ENCODE measurements around the gene TARDBP.
A peak's percentile ranks its signal among the peaks of the same experiment; 100 is the strongest.
"Not testable (repeated sequence)": the region's sequence is repeated elsewhere in the genome, so short reads cannot be mapped to it uniquely, and the experiment has no call there.

The TARDBP gene

GRCh38 chr1:10992864-10993263, 19.6 kb upstream of the TARDBP start:
- DNase-seq (ENCODE audit: low read depth): no peak

GRCh38 chr1:10996100-10996499, 16.4 kb upstream of the TARDBP start:
- DNase-seq (ENCODE audit: low read depth): no peak

GRCh38 chr1:11000526-11000925, 11.9 kb upstream of the TARDBP start:
- DNase-seq (ENCODE audit: low read depth): no peak

GRCh38 chr1:11013160-11013531, 692 bp downstream of the TARDBP start:
- no peak for DNase-seq (ENCODE audit: low read depth)

- not testable (repeated sequence) for DNase-seq (ENCODE audit: low read depth)
These were observed 6.9 kb downstream of the TARDBP start for GRCh38 chr1:11019358-11019757.

GRCh38 chr1:11019971-11020370, 7.5 kb downstream of the TARDBP start:
- no peak for DNase-seq (ENCODE audit: low read depth)

GRCh38 chr1:11023201-11023600, 10.7 kb downstream of the TARDBP start:
- DNase-seq (ENCODE audit: low read depth): no peak

- no peak for DNase-seq (ENCODE audit: low read depth)
These were observed 11.9 kb downstream of the TARDBP start for GRCh38 chr1:11024154-11024873.

GRCh38 chr1:11024874-11025203, 12.4 kb downstream of the TARDBP start:
- no peak for DNase-seq (ENCODE audit: low read depth)

- DNase-seq (ENCODE audit: low read depth): no peak
These were observed 13.2 kb downstream of the TARDBP start for GRCh38 chr1:11025618-11026017.

GRCh38 chr1:11026052-11026451, 13.6 kb downstream of the TARDBP start:
- DNase-seq (ENCODE audit: low read depth): no peak

GRCh38 chr1:11026903-11027302, 14.4 kb downstream of the TARDBP start:
- DNase-seq (ENCODE audit: low read depth): no peak

- DNase-seq (ENCODE audit: low read depth): no peak
These were observed 14.9 kb downstream of the TARDBP start for GRCh38 chr1:11027316-11027715.

- DNase-seq (ENCODE audit: low read depth): no peak
These were observed 15.6 kb downstream of the TARDBP start for GRCh38 chr1:11028018-11028417.

- no peak for DNase-seq (ENCODE audit: low read depth)
These were observed 18.4 kb downstream of the TARDBP start for GRCh38 chr1:11030865-11031264.

GRCh38 chr1:11031624-11032262, 19.3 kb downstream of the TARDBP start:
- DNase-seq (ENCODE audit: low read depth): no peak

GRCh38 chr1:11037019-11037739, 24.7 kb downstream of the TARDBP start:
- DNase-seq (ENCODE audit: low read depth): not testable (repeated sequence)

- DNase-seq (ENCODE audit: low read depth): peak; percentile 78
These were observed 25.3 kb downstream of the TARDBP start for GRCh38 chr1:11037740-11038182.

- DNase-seq (ENCODE audit: low read depth): no peak
These were observed 27.1 kb downstream of the TARDBP start for GRCh38 chr1:11039351-11040104.

- DNase-seq (ENCODE audit: low read depth): not testable (repeated sequence)
These were observed 27.6 kb downstream of the TARDBP start for GRCh38 chr1:11040105-11040429.

GRCh38 chr1:11041048-11041447, 28.6 kb downstream of the TARDBP start:
- no peak for DNase-seq (ENCODE audit: low read depth)

- DNase-seq (ENCODE audit: low read depth): no peak
These were observed 29.6 kb downstream of the TARDBP start for GRCh38 chr1:11042065-11042464.

Measured in activated T-helper 1 cell treated with Interleukin-2 at 50 U/mL for 16 hours (primary cell).